Breast epithelium (tissue), 4 donors: ENCODE measurements around the gene NCKAP5. TPM values are rescaled to one million over a fixed set of nuclear protein-coding genes. Genes with fewer than 3 reads are reported as not detected.

ENCODE experiments used
- DNase-seq, 2 donors: peaks; one replicate each; pipeline ENCODE4 v3.0.0-alpha.2; 2019; ENCODE audit warnings: low spot score in 2 of 2
- H3K27ac ChIP-seq, 2 donors: fragments of 200-600 bp; sonication (generic) in 1 of 2; one replicate each; pipeline ENCODE4 v1.5.1; 2016 to 2019; ENCODE audit warnings: mild to moderate bottlenecking in 1 of 2
- H3K27me3 ChIP-seq, 2 donors: fragments of 200-600 bp; sonication (generic) in 1 of 2; one replicate each; pipeline versions ENCODE4 v1.5.1 to v1.6.0; 2017 to 2019; ENCODE audit warnings: control low read depth in 1 of 2, mild to moderate bottlenecking in 1 of 2
- H3K36me3 ChIP-seq: fragments of 200-600 bp; one replicate; pipeline ENCODE4 v1.5.1; 2019
- H3K4me1 ChIP-seq, 2 donors: fragments of 200-600 bp; sonication (generic); one replicate each; pipeline ENCODE4 v1.5.1; 2016 to 2019; ENCODE audit warnings: control low read depth in 1 of 2
- H3K4me3 ChIP-seq, 3 donors: fragments of 200-600 bp; sonication (generic); 1 replicate in 2 of 3; 2 replicates in 1 of 3; pipeline ENCODE4 v1.5.1; 2016 to 2019; ENCODE audit warnings: mild to moderate bottlenecking in 3 of 3, moderate library complexity in 2 of 3
- H3K9me3 ChIP-seq, 2 donors: fragments of 200-600 bp; sonication (generic) in 1 of 2; one replicate each; pipeline ENCODE4 v1.5.1; 2016 to 2019; ENCODE audit warnings: control low read depth in 1 of 2
- CTCF ChIP-seq, 3 donors: fragments of 450-650 bp; IDR thresholded peaks; one replicate each; pipeline ENCODE4 v1.5.1; 2016 to 2017; ENCODE audit warnings: antibody characterized with exemption in 3 of 3, mild to moderate bottlenecking in 3 of 3, moderate library complexity in 3 of 3
- POLR2A ChIP-seq: fragments of 450-650 bp; IDR thresholded peaks from one replicate; pipeline ENCODE4 v1.6.1; 2016; ENCODE audit warnings: antibody characterized with exemption, mild to moderate bottlenecking, moderate library complexity
- POLR2AphosphoS5 ChIP-seq, 3 donors: sonication (generic); formaldehyde crosslinking; IDR thresholded peaks; one replicate each; pipeline ENCODE4 v1.6.1; 2017; ENCODE audit warnings: antibody characterized with exemption in 3 of 3
- intact Hi-C: fragments of 100-400 bp; cut with DNase I; formaldehyde crosslinking; loops from one replicate; pipeline ENCODE4 v1.15.1; 2023; ENCODE audit warnings: low total_unique reads
- total RNA-seq, 3 donors: library from RNA; depleted of rRNA; stranded (reverse); fragments of >200 nt; gene quantifications; one replicate each; pipeline ENCODE4 v1.1.0, GENCODE V29; 2016

The NCKAP5 gene
- total RNA-seq, 3 donors from 2014 or later: 1.1 to 10.5 (median 6.1) TPM

GRCh38 chr2:132901661-132902060 is 666.6 kb downstream of the NCKAP5 start:
- Histone ChIP-seq H3K4me3 (no peak overlapping the region), H3K36me3 (no peaks in the 10 kb centered on the region), H3K27me3 (no peaks in the 10 kb centered on the region), H3K4me1 (no peaks in the 10 kb centered on the region), H3K27ac (no peak overlapping the region), H3K9me3 (no peaks in the 10 kb centered on the region)
- TF ChIP-seq POLR2A: no peak
- TF ChIP-seq CTCF (IDR thresholded peaks at IDR 0.05): no peak
- TF ChIP-seq POLR2AphosphoS5 (IDR thresholded peaks at IDR 0.05): no peak
- DNase-seq: no peak
- intact Hi-C loops: no loop called here

- Histone ChIP-seq H3K27ac (no peak overlapping the region), H3K4me3 (no peak overlapping the region), H3K9me3 (no peaks in the 10 kb centered on the region), H3K4me1 (no peaks in the 10 kb centered on the region), H3K27me3 (no peaks in the 10 kb centered on the region), H3K36me3 (no peaks in the 10 kb centered on the region)
- intact Hi-C loops: no loop called here
- TF ChIP-seq CTCF (IDR thresholded peaks at IDR 0.05) (no peak), POLR2A (no peak), POLR2AphosphoS5 (IDR thresholded peaks at IDR 0.05) (no peak)
- DNase-seq: no peak
These were observed 671.2 kb downstream of the NCKAP5 start for GRCh38 chr2:132897111-132897510.

- TF ChIP-seq CTCF (IDR thresholded peaks at IDR 0.05) (no peak), POLR2AphosphoS5 (IDR thresholded peaks at IDR 0.05) (no peak), POLR2A (no peak)
- intact Hi-C loops: no loop called here
- no peaks in the 10 kb centered on the region for H3K27me3 ChIP-seq
- H3K27ac ChIP-seq: no peak overlapping the region
- no peak overlapping the region for H3K4me3 ChIP-seq
- H3K4me1 ChIP-seq: no peaks in the 10 kb centered on the region
- no peaks in the 10 kb centered on the region for H3K9me3 ChIP-seq
- no peak for DNase-seq
- H3K36me3 ChIP-seq: no peaks in the 10 kb centered on the region
These were observed 672.2 kb downstream of the NCKAP5 start for GRCh38 chr2:132896073-132896472.

- H3K9me3 ChIP-seq: peaks cover 0 to 6% of the 10 kb centered on the region in 2 donors
- H3K27me3 ChIP-seq: no peaks in the 10 kb centered on the region
- DNase-seq: no peak
- H3K36me3 ChIP-seq: no peaks in the 10 kb centered on the region
- intact Hi-C loops: no loop called here
- no peaks in the 10 kb centered on the region for H3K4me1 ChIP-seq
- H3K27ac ChIP-seq: no peak overlapping the region
- TF ChIP-seq POLR2A (no peak), POLR2AphosphoS5 (IDR thresholded peaks at IDR 0.05) (no peak), CTCF (IDR thresholded peaks at IDR 0.05) (no peak)
- no peak overlapping the region for H3K4me3 ChIP-seq
These were observed 676.8 kb downstream of the NCKAP5 start for GRCh38 chr2:132891498-132891897.

GRCh38 chr2:132886574-132886973 is 681.7 kb downstream of the NCKAP5 start:
- H3K36me3 ChIP-seq: no peaks in the 10 kb centered on the region

More at GRCh38 chr2:132886574-132886973, 681.7 kb downstream of the NCKAP5 start:
- Histone ChIP-seq H3K4me3 (no peak overlapping the region), H3K27ac (no peak overlapping the region), H3K4me1 (no peaks in the 10 kb centered on the region), H3K9me3 (peaks cover 0 to 11% of the 10 kb centered on the region in 2 donors), H3K27me3 (no peaks in the 10 kb centered on the region)
- TF ChIP-seq POLR2AphosphoS5 (IDR thresholded peaks at IDR 0.05): no peak
- TF ChIP-seq CTCF (IDR thresholded peaks at IDR 0.05): no peak
- TF ChIP-seq POLR2A: no peak
- intact Hi-C loops: no loop called here
- DNase-seq: no peak
